NOMO-1 treated with dmso at 0.1 percent for 144 hours (cell line): ENCODE data around the gene GTF3C6.
"Not testable (repeated sequence)": the region's sequence is repeated elsewhere in the genome, so short reads cannot be mapped to it uniquely, and the experiment has no call there.

Experiments
- DNase-seq: peaks from one replicate; lab custom pipeline; 2025; ENCODE audit not compliant: unreplicated experiment; lab: John Stamatoyannopoulos, UW

Gene GTF3C6

GRCh38 chr6:110958329-110959192 lies at the start of gene GTF3C6:
TSS of gene GTF3C6 (plus strand) at chr6:110958706. CDS start at chr6:110958770, 64 bp downstream.
- peak; percentile 96 for DNase-seq

DNA sequence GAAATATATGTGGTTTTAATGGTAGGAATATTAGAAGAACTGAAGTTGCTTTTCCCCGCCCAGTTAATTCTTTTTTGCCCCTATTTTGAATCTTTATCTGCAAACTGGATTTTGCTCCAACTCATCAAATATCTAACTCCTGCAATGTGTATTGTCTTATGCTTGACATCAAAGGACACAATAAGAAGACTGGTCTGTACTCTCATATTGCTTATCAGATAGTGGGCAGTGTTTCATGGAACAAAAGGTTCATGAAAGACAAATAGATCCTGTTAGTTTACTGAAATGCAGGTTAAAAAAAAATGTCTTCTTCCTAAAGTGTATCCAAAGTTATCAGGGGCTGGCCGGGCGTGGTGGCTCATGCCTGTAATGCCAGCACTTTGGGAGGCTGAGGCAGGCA lies 27.7 kb upstream of the GTF3C6 start:
- DNase-seq = no peak

- no peak for DNase-seq
These were observed 24.6 kb upstream of the GTF3C6 start for GRCh38 chr6:110933912-110934311.

GRCh38 chr6:110934381-110934898 lies 24.1 kb upstream of the GTF3C6 start:
- DNase-seq = no peak

- DNase-seq = no peak
These were observed 23.3 kb upstream of the GTF3C6 start for GRCh38 chr6:110935171-110935570.

DNA sequence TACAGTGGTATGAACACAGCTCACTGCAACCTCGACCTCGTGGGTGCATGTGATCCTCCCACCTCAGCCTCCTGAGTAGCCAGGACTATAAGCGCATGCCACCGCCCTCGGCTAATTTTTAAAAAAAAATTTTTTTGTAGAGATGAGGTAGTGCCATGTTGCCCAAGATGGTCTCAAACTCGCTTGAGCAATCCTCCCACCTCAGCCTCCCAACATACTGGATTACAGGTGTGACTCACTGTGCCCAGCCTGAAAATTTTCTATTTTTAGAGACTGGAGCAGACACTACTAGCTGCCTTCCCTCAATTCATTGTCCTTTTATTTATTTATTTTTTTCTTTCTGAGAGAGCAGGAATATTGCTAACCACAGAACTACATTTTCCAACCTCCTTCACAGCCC lies 20.3 kb upstream of the GTF3C6 start:
- no peak for DNase-seq

DNA sequence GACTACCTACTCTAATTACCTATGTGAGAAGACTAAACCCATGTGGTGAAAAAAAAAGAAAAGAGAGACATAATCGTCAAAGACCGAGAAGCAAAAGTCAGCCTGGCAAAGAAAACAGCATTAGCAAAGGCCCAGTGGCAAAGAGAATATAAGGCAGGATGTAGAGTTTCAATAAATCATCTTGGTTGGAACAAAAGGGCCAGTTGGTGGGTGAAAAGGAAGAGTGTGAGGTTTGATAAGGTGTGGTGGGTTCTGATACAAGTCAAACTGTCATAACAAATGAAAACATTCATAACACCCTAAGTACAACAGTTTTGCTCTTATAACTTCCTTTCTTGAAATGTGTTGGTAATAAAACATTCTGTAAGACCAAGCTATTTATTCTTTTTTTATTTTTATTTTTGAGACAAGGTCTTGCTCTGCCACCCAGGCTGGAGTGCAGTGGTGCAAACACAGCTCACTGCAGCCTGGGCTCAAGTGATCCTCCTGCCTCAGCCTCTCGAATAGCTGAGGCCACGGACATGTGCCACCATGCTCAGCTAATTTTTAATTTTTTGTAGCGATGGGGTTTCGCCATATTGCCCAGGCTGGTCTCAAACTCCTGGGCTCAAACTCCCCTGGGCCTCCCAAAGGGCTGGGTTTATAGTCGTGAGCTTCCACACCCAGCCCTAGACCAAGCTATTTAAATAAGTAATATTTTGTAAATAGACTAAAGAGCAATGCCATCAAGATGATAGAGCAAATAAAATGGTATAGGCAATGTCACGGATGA lies 18.9 kb upstream of the GTF3C6 start:
- DNase-seq = no peak

GRCh38 chr6:110944681-110945151 lies 13.8 kb upstream of the GTF3C6 start:
- DNase-seq = peak; percentile 50

GRCh38 chr6:110946498-110946897 lies 12.0 kb upstream of the GTF3C6 start:
- no peak for DNase-seq

DNA sequence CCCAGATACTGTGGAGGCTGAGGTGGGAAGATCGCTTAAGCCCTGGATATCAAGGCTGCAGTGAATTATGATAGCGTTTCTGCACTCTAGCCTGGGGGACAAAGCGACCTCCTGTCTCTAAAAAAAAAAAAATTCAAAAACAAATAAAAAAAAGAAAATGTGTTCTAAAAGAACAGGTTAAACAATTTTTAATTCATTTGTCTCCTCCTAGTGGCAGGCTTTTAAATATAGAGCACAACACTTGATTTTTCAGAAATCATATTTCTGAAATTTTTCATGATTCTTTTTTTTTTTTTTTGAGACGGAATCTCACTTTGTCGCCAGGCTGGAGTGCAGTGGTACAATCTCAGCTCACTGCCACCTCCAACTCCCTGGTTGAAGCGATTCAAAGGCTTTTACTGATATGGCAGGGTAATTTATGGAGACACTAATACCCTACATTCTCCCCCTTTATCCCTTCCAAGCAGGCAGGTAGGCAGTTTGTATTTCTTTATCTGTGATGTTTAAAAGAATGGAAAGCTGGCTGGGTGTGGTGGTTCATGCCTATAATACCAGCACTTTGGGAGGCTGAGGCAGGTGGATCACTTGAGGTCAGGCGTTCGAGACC lies 8.7 kb upstream of the GTF3C6 start:
- DNase-seq = no peak

DNA sequence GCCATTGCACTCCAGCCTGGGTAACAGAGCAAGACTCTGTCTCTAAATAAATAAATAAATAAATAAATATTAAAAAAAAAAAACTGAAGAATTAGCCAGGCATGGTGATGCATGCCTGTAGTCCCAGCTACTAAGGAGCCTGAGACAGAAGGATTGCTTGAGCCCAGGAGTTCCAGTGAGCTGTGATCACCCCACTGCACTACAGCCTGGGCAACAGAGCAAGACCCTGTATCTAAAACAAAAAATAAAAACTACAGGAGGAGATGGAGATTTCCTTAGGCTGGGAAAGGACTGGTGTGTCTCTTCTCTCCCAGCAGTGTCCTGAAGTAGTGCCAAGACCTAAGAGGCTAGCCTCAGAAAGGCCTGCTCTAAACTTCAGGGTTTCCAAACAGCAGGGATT lies 8.1 kb upstream of the GTF3C6 start:
- no peak for DNase-seq

DNA sequence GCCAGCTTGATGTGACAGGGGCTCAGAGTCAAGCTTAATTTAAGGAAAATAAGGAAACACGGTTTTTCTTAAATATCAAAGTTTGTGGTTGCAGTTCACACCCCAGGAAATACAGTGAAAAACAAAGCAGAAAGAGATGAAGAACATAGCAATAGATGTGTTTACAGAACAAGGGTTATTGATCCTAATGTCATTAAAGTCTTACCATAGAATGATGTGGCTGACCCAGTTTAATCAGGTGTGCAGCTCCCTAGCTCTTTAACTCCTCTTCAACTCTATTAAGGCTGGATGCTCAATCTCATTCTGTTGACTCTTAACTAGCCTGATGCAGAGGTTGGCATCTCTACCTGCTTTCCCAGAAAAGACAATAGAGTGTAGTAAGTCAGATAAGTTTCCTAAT lies 7.5 kb upstream of the GTF3C6 start:
- no peak for DNase-seq

DNA sequence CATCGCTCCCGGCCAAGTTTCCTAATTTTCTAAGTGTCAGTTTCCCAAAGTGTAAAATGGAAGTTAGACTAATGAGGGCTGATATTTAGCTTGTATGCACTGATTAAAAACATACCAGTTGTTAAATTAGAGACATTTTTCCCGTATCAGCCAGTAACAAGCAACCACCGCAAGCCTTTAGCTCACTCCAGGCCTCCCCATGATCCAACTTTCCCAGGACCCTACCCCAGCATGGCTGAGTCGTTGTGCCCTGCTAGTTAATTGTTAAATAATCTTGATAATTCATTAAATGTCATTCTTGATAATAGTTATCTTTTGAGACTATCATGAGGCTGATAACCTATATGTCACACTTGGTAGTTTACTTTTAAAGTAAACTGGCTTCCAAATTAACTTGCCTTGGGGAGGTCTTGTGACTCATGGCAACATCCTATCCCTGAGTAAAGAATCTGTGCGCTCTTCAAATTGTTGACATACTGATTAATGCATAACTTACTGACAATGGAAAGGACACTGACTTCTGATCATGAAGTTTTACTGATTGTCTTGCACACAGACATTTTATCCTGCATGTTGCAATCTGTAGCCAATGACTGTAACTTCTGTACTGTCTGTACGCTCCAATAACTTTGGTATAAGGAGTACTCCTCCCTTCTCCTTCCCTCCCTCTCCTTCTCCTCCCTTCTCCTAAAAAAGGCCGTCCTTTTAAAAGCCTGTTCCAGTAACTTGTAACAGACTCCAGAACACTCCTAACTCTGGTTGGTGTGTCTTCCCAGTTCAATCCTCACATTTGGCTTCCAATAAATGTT lies 6.3 kb upstream of the GTF3C6 start:
- DNase-seq = no peak

- no peak for DNase-seq
These were observed 4.7 kb upstream of the GTF3C6 start for GRCh38 chr6:110953633-110954303.

DNA sequence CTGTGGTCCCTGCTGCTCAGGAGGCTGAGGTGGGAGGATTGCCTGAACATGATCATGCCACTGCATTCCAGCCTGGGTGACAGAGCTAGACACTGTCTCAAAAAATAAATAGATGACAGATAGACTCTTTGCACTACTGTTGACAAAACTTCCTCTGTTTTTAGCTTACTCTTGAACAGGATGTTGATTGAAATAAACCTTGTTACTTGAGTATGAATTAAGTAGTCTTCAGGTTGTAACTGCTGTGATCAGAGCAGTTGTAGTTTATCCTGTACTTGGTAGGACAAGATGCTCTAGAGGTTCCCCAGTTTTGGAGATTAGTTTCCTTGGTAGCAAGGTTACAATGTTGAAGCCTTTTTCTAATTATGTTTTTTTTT lies 1.5 kb downstream of the GTF3C6 start:
- no peak for DNase-seq

DNA sequence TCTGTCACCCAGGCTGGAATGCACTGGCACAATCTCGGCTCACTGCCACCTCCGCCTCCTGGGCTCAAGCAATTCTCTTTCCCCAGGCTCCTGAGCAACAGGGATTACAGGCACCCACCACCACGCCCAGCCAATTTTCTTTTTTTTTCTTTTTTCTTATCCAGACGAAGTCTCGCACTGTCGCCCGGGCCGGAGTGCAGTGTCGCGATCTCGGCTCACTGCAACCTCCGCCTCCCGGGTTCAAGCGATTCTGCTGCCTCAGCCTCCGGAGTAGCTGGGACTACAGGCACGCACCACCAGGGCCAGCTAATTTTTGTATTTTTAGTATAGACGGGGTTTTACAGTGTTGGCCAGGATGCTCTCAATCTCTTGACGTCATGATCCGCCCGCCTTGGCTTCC lies 4.1 kb downstream of the GTF3C6 start:
- not testable (repeated sequence) for DNase-seq

GRCh38 chr6:110965629-110966229 lies 7.2 kb downstream of the GTF3C6 start:
- DNase-seq = no peak

DNA sequence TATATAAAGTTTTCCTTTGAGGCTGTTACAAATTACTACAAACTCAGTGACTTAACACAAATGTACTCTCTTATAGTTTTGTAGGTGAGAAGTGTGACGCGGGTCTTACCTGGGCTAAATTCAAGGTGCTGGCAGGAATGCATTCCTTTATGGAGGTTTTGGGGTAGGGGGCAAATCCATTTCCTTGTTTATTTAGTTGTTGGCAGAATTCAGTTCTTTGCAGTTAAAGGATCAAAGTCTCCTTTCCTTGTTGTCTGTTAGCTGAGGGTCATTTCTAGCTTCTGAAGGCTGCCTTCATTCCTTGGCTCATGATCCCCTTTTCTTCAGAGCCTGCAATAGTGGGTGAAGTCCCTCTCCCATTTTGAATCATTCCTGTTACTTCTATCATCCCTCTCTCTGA lies 10.2 kb downstream of the GTF3C6 start:
- DNase-seq = not testable (repeated sequence)

DNA sequence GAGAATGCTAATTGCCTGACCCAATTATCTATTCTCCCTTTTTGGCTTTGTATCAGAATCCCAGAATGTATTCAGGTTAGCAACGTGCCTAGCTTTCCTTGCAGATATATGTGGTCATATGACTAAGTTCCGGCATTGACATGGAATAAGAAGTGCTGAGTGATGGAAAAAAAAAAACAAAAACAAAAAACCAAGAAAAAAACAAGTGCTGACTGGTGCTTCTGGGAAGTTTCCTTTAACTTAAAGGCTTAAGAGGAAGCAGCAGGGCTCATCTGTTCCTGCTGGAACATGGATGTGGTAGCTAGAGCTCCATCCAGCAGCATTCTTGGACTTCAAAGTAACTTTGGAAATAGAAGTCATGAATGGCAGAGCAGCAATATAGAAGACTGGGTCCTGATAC lies 13.0 kb downstream of the GTF3C6 start:
- no peak for DNase-seq

DNA sequence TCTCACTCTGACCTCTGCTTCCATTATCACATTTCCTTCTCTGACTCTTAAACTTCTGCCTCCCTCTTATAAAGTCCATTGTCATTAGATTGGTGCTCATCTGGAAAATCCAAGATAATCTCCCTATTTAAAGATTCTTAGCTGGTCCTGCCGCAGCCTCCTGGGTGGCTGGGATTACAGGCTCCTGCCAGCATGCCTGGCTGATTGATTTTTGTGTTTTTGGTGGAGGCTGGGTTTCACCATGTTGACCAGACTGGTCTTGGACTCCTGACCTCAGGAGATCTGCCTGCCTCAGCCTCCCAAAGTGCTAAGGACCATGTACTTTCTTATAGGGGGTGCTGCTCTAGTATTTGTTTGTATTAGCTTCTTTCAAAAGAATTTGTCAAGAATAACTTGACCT lies 18.1 kb downstream of the GTF3C6 start:
- no peak for DNase-seq
